GM19397 (cell line): Measurements from ENCODE around the gene MICAL2.

ENCODE experiments used
- ATAC-seq: cut with Tn5 transposase; IDR thresholded peaks from one replicate; pipeline ENCODE4 v1.9.1; 2021; ENCODE audit warnings: mild to moderate bottlenecking, moderate library complexity; ENCODE audit not compliant: unreplicated experiment

Gene MICAL2

DNA sequence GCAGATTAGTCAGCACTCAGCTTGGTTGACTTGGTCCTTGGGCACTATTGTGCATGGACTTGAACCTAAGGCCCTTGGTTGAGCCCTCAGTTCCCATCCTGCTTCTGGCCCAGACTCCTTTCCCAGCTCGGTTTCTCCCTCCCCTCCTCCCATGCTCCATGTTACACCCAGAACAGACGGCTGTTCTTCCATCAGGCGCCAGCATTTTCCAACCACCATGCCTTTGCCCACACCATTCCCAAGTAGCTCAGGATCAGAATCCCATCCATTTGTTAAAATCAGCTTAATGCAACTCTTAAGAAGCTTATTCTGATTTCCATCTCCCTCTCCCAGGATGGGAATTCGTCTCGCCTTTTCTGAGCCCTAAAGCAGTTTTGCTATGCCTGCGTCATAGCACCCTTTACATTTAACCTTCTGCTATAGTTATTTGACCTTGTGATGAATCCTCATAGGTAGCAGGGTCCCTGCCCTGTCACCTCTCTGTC is 110.7 kb downstream of the MICAL2 start:
- no peak for ATAC-seq

DNA sequence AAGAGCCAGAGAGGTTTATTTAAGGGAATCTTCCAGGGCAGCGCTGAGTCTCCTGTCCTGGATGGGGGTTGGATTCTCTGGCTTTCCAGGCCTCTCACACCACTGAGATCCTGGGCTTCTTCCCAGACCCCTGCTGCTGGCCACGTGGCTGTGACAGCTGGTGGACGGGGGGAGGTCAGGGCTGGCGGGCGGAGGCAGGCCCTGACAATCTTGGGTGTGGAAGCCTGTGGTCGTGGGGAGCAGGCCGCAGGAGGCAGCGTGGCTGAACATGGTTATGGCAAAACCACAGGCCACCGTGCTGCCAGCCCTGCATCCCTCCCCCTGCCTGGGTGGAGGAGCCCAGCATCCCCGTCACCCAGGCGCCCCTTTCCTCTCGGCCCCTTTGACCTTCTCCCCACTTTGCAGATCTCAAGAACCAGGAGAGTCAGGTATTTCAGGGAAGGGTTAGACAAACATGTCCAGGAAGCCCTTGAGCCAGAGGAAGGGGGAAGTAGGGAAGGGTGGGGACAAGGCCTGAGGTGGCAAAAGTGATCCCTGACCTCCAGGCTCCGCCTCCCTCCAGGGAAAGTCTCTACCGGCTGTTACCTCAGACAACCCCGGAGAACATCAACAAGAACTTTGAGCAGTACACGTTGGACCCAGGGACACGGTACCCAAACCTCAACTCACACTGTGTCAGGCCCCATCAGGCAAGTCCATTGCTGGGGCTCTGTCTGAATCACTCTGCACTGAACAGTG is 111.8 kb downstream of the MICAL2 start:
- no peak for ATAC-seq

DNA sequence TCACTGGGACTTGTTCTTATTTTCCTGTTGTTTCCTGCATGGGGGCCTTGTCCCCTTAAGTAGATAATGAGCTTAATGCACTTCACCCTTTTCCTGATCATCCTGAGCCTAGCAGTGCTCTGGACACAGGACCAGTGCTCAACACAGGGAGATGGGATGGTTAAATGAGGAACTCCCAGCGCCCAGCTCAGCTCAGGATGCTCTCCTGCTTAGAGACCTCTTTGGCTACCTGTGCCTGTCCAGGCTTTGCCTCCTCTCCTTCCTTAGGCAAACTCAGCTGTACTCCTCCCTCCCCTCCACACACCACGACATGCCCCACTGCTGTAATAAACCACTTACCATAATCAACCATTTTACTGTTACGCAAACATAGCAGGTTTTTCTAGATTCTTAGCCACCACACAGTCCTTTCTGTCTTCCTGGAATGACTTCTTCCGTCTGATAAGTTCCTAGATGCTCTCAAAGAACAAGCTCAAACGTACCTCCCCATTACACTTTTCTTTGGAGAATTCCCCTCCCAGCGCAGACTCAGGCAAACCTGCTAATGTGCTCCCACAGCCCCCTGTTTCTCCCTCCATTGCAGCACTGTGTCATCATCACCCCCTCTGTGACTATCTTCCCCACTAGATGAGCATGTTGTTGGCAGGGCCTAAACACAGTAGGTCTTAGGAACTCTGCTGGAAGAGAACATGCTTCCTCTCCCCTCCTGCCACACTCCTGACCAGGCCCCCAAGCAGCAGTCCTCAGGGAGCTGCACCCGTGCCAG is 113.6 kb downstream of the MICAL2 start:
- ATAC-seq = peak; percentile 17

DNA sequence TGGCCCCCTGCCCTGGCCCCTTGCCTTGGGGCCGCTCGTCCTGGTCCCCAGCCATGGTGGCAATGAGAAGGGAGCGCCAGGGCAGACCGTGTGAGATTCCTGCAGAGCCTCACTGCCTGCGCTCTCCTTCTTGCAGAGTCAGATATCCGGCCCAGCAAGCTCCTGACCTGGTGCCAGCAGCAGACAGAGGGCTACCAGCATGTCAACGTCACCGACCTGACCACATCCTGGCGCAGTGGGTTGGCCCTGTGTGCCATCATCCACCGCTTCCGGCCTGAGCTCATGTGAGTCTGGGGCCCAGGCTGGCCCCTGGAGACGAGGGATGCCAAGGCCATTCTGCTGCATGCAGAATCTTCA is 114.1 kb downstream of the MICAL2 start:
- peak; percentile 98 for ATAC-seq

DNA sequence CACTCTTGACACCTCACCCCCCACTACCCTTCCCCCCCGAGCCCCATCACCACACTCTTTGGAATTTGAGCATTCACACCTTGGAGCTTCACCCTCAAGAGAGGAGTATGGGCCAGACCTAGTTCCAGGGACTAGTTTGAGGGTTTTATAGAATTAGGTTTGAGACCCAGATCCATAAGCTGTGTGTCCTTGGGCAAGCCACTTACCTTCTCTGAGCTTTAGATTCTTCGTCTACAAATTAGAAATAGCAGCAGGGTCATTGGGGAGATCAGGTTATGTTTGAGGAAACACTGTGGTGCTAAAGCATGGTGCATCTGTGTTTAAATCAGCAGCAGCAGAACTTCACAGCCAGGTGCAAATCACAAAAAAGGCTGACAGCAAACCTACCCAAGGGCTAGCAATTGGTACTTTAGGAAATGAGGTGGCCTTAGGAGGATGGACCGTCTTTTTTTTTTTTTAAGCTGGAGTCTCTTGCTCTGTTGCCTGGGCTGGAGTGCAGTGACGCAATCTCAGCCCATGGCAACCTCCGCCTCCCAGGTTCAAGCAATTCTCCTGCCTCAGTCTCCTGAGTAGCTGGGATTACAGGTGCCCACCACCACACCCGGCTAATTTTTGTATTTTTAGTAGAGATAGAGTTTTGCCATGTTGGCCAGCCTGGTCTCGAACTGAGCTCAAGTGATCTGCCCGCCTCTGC is 114.8 kb downstream of the MICAL2 start:
- no peak for ATAC-seq

DNA sequence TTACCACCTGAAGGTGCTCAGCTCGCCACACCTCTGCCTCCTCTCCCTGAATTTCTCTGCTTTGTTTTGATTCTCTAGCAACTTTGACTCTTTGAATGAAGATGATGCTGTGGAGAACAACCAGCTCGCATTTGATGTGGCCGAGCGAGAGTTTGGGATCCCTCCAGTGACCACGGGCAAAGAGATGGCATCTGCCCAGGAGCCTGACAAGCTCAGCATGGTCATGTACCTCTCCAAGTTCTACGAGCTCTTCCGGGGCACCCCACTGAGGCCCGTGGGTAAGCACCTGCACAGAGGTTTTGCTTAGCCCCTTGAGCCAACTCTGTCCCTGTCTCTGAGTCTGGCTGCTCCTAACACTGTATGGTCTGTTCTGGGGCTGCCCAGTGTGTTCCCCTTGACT is 115.7 kb downstream of the MICAL2 start:
- ATAC-seq = no peak

DNA sequence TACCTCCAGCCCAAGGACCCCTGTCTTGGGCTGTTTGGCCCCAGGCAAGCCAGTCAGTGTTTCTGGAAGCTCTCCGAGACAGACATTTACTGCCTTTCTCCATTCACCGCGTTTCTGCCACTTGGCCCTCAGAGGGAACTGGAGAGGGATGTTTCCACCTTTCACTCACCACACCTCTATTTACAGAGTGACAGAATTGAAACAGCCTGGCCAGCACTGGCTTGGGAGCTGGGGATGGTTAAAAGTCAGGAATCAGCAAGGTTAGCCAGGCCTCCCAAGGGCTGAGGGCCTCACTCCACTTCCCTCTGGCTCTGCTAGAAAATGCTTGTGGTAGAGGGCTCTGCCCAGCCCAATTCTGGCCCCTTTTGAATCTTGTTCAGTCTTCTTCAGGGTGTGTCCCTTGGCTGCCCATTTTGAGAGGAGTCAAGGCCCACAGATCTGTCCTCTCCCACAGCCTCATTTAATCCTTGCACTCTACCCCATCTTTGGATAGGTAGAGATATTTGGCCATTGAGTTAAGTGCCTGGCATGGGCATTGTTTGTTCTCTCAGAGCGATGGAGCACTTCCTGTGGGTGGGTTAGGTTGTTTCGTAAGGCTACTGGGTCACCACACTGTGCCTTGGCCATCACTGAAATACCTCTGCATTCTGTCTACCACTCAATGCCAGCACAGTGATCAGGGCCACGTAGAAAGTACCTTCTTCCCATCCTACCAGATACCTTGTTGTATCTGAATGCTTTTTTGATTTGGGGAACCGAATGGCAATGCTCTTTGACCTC is 119.2 kb downstream of the MICAL2 start:
- ATAC-seq = no peak

DNA sequence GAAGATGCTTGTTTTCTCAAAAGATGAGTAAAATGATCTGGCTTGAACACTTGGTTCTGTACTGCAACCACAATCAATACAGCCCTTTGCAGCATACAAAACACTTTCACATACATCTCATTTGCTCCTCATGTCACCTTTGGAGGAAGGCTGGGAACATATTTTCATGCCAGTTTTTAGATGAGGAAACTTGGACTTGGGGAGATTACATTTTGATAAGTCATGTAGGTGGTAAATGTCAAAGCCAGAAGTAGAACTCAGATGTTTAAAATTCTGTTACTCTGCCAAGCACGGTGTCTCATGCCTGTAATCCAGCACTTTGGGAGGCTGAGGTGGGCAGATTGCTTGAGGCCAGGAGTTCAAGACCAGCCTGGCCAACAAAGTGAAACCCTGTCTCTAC is 121.8 kb downstream of the MICAL2 start:
- ATAC-seq = no peak

DNA sequence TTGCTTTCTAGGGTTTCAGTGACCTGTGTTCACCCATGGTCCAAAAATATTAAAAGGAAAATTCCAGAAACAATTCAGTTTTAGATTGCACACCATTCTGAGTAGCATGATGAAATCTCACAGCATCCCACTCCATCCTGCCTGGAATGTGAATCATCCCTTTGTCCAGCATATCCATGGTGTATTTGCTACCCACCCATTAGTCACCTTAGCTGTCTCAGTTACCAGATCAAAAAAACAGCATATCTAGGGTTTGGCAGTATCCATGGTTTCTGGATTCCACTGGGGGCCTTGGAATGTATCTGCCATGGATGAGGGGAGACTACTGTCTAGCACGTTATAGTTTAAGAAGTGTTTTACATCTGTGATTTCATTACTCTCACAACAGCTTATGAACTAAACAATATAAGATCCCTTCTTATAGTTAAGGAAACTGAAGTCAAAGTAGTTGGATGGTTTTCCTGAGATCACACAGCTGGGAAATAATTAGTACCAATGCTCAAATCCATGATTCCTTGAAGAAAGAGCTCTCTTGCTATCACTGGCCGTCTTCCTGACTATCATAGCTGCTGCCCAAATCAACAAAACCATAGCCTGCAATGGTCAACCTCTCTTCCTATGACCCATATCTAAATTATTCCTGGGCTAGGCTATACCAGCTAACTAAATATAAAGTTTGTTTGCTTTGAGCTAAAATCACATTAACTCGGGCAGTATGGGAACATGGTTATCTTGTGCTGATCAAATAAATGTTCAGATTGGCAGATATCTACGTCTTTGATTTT is 122.6 kb downstream of the MICAL2 start:
- no peak for ATAC-seq

DNA sequence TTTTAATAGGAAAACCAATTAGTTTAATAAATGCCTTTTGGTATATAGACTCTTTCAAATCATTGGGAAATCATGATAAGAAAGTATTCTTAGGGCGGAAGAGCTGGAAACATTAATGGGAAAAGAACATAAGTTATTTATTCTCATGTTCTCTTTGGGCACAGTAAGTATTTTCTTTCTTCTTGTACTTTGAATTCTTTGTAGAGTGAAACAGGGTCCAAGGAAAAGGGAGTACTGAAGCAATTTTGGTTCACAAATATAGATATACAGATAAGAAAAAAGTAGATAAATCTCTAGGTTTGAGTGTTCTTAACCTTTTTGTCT is 123.2 kb downstream of the MICAL2 start:
- no peak for ATAC-seq

DNA sequence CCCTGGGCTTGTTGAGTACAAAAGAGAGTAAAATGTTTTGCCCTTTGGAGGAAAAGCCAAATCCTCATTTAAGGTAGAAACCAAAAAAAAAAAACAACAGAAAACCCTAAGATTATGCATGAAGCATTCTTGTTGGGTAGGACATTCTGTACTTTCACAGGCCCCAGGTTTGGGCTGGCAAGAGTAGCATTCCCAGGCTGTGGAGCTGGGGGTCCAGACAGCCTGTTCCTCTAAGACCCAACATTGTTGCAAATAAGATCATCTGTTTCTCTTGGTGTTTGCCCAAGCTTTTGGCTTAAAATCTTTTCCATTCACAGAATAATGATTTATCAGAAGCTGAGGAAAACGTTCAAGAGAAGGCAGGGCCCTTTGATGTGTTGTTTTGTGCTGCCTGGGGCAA is 123.8 kb downstream of the MICAL2 start:
- ATAC-seq = no peak

DNA sequence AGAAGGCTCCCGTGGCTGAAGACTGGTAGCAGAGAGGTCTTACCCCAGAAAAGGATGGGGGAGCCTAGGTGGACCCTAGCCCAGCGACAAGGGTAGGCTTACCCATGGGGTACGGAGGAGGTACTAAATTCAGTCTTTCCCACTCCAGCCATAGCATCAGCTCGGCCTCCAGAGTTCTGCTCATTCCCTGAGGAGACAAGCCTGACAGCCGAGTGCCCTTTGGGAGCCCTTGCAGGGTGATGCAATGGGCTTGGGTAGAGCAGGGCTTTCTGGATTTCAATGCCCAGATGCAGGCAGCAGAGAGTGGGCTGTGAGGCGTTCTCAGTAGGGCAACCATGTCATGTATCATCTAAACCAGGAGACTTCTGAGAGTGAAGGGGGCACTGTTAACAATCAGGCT is 124.7 kb downstream of the MICAL2 start:
- ATAC-seq = no peak

DNA sequence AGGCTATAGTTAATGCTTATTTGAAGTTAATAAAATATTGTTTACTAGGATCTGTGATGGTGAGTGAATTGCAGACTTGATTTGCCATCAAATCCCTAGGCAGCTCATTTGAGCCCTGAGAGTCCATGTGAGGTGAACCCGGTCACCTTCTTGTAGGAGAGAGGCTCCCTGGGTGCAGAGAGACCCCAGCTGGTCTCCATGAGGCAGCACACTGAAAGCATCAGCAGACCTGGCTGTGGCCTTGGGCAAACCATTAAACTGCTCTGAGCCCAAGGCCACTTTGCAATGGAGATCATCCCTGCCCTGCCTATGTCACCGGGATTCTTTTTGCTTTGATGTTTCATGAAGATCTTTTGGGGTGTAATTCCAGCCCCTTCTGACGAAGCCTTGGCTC is 125.2 kb downstream of the MICAL2 start:
- ATAC-seq = no peak

DNA sequence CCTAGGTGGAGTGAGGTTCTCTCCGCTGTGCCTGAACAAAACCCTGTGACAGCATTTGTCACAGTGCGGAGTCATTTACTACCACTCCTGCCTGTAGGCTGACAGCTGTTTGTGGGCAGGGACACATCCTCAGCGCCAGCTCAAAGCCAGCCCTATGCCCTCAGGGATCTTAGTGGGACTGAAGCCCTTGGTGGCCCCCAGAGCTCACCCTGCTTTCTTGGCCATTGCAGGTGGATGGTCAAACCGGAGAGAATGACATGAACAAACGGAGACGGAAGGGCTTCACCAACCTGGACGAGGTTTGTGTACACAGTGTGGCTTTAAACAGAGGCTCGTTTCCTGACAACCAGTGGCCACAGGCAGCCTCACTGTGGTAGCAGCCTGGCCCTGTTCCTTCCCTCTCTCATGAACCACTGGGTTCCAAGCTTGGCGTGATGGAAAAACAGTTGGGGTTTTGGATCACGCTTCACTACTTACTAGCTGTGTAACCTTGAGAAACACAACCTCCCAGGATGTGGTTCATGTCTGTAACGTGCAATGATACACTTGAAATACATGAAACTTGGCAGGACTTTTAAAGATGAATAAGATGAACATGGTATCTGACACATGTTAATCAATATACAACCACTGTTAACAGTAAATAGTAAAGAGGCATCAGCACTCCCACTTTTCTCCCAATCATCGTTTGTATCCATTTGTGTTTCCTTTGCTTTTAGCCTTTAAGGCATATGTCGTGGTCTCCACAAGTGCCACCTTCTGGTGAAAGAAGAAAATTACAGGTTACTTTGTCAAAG is 125.8 kb downstream of the MICAL2 start:
- ATAC-seq = peak; percentile 66

DNA sequence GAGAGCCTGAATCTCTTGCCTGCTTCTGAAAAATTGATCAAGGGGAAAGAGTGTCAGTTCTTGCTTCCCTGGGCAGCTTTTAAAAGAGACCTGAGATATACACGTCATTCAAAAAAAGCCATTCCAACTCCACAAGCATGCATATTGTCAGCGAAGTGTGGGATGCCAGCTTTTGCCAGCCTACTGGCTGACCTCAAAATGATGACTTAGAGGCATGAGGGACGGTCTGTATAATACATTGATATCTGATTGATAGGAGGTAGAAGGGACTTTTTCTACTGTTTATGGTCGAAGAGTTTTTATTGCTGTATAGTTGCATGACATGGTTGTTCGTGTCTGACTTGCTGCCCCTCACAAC is 126.3 kb downstream of the MICAL2 start:
- no peak for ATAC-seq

DNA sequence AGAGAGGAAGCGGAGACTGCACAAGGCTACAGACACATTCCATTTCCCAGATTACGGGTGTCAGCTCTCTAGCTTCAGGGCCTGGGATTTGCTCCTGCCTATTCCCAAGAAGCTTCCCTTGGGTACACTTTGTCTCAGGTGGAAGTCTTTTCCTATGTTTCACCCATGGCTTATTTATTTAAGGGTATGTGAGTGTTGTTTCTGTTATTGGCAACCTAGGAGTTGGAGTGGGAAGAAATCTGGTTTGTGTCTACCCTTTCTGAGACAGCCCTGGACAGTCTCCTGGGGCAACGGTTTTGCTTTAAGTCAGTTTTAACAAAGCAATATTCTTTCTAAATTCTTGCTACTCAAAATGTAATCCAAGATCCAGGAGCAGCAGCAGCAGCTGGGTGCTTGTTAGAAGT is 127.0 kb downstream of the MICAL2 start:
- no peak for ATAC-seq

DNA sequence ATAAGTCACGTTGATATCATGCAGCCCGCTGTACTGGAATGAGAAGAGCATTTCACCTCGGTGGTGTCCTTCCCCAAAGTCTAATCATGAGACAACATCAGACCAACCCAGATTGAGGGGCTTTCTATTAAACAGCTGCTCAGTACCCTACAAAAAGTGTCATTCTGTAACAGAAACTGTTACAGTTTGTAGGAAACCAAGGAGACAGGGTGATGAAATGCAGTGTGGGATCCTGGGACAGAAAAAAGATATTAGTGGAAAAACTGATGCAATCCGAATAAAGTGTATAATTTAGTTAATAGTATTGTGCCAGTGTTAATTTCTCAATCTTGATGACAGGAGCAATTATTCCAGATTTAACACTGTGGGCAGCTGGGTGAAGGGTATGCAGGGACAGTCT is 128.0 kb downstream of the MICAL2 start:
- ATAC-seq = no peak

DNA sequence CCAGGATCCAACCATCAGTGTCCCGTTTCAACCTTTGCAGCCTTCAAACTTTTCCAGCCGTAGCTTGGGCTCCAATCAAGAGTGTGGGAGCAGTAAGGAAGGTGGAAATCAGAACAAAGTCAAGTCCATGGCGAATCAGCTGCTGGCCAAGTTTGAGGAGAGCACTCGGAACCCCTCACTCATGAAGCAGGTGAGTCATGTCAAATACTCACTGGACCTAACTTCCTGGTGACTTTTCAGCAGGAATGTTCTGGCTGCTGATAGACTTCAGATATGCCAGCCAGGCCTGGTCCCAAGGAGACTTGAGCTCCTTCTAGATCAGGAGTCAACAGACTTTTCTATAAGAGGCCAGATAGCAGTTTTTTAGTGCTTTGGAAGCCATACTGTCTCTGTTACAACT is 129.0 kb downstream of the MICAL2 start:
- ATAC-seq = no peak

DNA sequence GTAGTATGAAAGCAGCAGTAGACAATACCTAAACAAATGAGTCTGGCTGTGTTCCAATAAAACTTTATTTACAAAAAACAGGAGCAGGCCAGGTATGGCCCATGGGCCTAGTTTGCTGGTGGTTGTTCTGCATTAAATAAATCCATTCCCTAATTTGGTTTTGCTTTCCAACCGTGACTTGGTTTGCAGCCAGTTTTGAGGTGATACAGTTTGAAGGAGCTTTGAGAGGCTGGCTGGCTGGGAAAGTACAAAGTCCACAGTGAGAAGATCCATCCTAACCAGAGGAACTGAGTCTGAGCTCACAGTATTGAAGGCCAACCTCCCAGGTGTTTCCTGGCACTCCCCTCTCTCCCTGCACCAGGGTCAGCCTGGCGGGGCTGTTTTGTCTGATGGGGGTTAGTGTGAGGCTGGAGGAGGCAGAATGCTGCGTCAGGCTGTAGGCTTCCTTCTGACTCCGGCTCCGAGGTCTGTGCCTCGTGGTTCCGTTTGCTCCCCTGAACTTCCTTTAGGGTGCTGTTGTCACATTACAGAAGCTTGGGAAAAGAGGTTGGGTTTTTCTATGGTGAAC is 129.5 kb downstream of the MICAL2 start:
- ATAC-seq = no peak
